ENCODE measurements around the gene CHD2.
"Not testable (repeated sequence)": the region's sequence is repeated elsewhere in the genome, so short reads cannot be mapped to it uniquely, and the experiment has no call there.

Gene CHD2

DNA sequence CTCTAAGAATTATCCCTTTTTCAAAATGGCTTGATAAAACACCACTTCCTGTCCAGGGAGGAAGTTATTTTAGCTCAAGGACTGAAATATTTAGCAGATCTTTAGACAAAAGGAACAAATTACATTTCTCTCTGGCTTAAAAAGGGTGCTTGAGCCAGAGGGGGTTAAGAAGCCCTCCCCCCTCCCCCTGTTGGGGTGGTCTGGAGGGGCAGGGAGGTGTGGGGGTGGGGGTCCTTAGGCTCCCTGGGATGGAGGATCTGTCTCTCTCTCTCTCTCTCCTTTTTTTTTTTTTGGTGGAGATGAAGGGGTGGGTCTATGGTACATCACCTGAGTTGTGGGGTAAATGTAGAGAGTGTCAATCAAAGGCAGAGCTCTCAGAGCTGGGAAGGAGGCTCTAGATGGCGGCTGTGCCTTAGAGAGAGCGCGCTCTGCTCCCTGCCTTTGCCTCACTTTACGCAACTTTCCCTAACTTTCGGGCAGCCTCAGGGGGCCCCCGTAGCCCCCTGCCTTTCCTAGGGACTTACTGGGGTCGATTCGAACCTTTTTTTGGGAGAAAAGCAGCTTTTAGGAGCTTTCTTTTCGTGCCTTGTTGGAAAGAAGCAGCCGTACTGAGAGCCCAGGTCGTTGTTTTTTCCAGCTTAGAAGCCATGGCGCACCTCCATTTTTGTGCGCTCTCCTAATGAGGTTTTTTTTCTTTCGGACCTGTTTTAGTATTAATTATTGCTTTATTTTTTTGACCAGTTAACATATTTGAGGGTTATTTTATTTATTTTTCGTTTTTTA, at the start of gene CHD2:
Gene CHD2 (plus strand): TSS at position 377 of the 783 bp plus-strand sequence. CDS start 914 bp downstream, outside the sequence.
- TF ChIP-seq, protein P1, sequence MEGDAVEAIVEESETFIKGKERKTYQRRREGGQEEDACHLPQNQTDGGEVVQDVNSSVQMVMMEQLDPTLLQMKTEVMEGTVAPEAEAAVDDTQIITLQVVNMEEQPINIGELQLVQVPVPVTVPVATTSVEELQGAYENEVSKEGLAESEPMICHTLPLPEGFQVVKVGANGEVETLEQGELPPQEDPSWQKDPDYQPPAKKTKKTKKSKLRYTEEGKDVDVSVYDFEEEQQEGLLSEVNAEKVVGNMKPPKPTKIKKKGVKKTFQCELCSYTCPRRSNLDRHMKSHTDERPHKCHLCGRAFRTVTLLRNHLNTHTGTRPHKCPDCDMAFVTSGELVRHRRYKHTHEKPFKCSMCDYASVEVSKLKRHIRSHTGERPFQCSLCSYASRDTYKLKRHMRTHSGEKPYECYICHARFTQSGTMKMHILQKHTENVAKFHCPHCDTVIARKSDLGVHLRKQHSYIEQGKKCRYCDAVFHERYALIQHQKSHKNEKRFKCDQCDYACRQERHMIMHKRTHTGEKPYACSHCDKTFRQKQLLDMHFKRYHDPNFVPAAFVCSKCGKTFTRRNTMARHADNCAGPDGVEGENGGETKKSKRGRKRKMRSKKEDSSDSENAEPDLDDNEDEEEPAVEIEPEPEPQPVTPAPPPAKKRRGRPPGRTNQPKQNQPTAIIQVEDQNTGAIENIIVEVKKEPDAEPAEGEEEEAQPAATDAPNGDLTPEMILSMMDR (IDR thresholded peaks at IDR 0.05): no peak
- peak; percentile 68 for DNase-seq (ENCODE audit: low spot score)
- H3K4me3 ChIP-seq: peak within 1 kb of the TSS; percentile 73

DNA sequence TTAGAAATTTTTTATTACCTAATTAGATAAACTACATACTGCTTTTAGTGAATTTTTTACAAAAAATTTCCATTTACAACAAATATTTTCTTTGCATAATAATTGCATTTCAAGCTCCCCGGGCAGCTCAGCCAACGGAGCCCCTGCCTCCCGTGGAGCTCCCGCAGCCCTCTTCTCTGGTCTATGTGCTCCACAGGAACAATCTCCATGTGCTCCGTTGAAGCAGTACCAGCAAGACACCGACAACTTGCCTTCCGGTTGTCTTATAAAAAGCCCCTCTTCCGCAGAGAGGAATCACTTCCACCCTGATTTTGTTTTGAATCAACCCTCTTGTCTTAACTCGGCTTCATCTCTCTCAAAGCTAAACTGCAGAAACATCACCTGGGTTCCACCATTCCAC, 46.9 kb upstream of the CHD2 start:
- no peak for DNase-seq (ENCODE audit: low spot score)
- TF ChIP-seq, protein P1 (IDR thresholded peaks at IDR 0.05): no peak
- Histone ChIP-seq H3K4me3 (no peak overlapping the region), H3K27ac (no peak overlapping the region)

More for the DNA sequence above, at the start of gene CHD2:
- H3K27ac ChIP-seq: peak within 1 kb of the TSS; percentile 91 to 98

DNA sequence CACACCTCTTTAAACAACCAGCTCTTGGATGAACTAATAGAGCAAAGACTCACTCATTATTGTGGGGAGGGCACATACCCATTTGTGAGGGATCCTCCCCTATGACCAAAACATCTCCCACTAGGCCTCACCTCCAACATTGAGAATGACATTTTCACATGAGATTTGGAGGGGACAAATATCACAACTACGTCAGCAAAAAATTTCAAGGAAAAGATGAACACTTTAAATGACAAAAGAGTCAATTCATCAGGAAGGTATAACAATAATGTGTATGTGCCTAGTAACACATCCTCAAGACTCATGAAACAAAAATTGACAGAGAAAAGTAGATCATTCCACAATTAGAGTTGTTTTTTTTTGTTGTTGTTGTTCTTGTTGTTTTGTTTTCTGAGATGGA, 38.4 kb upstream of the CHD2 start:
- TF ChIP-seq, protein P1 (IDR thresholded peaks at IDR 0.05): no peak
- Histone ChIP-seq H3K27ac (no peak overlapping the region), H3K4me3 (no peak overlapping the region)
- no peak for DNase-seq (ENCODE audit: low spot score)

DNA sequence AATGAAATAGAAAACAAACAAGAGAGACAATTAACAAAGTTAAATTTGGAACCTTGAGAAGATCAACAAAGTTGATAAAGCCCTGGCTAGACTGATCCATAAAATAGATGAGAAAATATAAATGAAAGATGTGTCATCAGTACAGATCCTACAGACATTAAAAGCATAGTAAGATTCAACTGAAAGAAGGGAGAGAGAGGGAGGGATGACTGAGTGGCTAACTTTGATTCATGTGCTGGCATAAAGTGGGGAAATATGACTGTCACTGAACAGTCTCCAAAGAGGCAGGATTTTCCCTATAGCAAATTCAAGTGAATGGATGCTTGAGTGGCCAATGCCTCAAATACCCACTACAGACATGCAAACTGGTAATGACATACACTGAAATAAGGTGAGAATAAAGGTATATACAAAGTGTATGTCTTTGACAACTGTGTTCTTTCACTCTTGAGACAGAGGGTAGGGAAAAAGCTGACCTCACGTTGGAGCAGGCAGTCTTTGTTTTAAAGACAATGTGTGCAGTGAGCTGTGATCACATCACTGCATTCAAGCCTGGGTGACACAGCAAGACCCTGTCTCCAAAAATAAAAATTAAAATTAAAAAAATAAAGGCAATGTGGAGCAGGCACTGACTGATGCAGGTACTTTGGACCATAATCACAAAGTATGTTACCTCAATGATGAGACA, 35.9 kb upstream of the CHD2 start:
- TF ChIP-seq, protein P1 (IDR thresholded peaks at IDR 0.05): no peak
- Histone ChIP-seq H3K27ac (no peak overlapping the region), H3K4me3 (no peak overlapping the region)
- no peak for DNase-seq (ENCODE audit: low spot score)

DNA sequence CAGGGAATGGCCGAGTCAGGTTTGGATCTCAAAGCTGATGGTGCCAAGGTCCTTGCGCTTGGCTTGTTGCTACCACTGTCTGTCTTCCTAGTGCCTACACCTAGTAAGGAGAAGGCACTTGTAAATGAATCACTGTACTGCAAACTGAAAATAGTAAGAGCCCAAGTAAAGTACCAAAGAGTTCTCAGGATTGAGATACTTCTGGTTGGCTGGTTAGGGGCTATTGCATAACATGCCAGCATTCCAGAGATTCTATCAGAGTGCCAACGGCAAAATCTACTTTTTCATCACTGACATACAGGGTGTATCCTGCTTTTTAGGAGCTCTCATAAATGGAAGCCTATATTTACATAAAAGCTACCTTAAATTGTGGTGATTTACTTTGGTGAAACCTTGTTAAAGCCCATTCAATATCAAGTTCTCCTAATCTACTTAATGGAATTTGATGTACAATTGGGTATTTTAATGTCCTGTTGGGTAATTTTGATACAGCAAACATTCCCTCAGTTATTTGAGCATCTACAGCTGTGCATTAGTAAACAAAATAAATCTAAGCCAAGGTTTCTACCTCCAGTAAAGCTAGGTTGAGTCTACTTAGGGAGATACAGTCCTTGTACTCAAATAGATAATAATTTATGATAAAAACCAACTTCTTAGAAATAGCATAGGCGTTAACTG, 30.7 kb upstream of the CHD2 start:
- no peak for DNase-seq (ENCODE audit: low spot score)
- Histone ChIP-seq H3K27ac (peak overlapping the region in 1 of 2 donors; percentile 85), H3K4me3 (no peak overlapping the region)
- TF ChIP-seq, protein P1 (IDR thresholded peaks at IDR 0.05): no peak

DNA sequence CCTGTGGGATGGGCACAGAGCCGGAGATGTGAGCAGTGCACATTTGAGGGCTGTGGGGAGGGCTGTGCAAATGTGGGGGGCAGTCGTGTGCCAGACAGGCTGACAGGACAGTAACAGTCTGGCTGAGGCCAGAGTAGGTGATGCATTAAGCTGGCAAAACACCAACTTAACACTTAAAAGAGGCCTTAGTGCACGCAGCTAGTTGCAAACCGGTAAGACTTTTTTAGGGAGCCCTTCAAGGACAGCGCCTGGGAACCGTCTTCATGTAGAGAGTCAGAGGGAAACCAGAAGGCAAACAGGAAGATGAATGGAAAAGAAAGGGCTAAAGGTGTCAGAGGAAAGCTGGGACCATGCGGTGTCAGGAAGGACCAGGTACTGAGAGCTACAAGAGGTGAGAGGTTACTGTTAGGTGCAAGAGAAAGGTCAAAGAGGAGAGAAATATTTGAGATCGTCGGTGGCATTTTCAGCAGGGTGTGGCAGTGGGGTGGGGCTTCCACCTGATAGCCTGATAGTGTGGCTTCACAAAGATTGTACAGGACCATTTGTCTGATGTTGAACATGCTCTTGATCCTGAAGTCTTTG, 30.0 kb upstream of the CHD2 start:
- peak overlapping the region in 1 of 2 donors; percentile 85 for H3K27ac ChIP-seq
- TF ChIP-seq, protein P1 (IDR thresholded peaks at IDR 0.05): no peak
- peak; percentile 36 for DNase-seq (ENCODE audit: low spot score)
- H3K4me3 ChIP-seq: no peak overlapping the region

DNA sequence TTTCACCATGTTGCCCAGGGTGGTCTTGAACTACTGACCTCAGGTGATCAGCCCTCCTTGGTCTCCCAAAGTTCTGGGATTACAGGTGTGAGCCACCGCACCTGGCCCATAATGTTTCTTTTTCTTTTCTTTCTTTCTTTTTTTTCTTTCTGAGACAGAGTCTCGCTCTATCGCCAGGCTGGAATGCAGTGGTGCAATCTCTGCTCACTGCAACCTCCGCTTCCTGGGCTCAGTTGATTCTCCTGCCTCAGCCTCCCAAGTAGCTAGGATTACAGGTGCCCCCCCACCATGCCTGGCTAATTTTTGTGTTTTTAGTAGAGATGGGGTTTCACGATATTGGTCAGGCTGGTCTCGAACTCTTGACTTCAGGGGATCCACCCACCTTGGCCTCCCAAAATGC, 27.2 kb upstream of the CHD2 start:
- DNase-seq (ENCODE audit: low spot score): peak; percentile 7

More for the DNA sequence above, 27.2 kb upstream of the CHD2 start:
- not testable (repeated sequence) for H3K27ac ChIP-seq, H3K4me3 ChIP-seq
